HG03025 (cell line): ENCODE results near the gene ALDH5A1.

Experiments
- ATAC-seq: cut with Tn5 transposase; IDR thresholded peaks from one replicate; pipeline ENCODE4 v1.9.1; 2021; ENCODE audit warnings: mild to moderate bottlenecking, moderate library complexity; ENCODE audit not compliant: unreplicated experiment, low FRiP score

Gene ALDH5A1

DNA sequence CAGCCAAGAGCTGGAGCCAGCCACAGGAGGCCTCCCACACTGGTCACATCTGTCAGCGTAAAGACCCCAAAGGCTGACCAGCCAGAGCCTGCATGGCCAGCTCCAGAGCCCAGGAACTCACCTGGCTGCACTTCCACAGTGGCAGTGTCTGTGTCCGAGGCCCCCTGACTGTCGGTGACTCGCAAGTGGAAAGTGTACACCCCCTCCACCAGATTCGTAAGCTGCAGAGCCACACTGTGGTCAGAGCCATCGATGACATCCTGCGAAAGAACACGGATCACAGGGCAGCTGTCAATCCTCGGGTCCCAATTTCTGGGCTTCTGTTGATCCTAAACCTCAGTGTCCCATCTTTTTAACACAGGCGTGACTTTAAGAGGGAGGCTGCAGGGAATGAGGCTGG is 69.3 kb downstream of the ALDH5A1 start:
- no peak for ATAC-seq

DNA sequence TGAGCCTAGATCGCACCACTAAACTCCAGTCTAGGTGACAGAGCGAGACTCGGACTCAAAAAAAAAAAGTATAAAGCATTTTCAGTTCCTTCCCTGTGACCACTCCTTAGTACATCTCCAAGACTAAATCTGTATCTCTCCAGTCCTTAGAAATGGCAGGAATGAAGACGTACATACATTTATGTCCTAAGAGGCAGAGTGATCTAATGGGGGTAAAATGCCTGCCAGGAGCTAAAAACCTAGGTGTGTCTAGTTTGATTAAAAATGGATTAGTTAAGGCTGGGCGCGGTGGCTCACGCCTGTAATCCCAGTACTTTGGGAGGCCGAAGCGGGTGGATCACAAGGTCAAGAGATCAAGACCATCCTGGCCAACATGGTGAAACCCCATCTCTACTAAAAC is 70.4 kb downstream of the ALDH5A1 start:
- ATAC-seq = no peak

DNA sequence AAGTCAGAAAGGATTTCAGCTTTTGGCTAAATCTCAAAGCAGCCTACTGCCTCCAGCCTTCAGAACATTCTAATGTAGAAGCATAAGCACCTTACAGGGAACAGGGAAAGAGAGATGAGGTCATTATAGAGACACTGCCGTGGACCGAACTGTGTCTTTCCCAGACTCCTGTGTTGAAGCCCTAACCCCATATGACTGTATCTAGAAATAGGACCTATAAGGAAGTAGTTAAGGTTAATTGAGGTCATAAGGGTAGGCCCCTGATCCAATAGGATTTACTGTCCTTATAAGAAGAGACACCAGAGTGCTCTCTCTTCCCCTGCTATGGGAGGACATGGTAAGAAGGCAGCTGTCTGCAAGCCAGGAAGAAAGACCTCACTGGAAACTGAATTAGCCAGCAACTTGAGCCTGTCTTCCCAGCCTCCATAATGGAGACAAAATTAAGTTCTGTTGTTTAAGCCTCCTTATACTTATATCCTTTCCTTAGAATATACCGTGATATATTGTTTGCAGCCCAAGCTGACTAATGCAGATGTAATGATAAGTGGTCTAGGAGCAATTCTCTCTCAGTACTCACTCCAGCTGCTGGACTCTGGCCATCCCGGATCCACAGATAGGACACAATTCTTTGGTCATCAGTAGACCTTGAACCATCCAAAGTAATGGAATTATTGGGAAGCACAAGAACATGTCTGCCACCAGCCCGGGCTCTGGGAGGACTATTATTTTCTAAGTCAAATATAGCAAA is 71.4 kb downstream of the ALDH5A1 start:
- no peak for ATAC-seq

DNA sequence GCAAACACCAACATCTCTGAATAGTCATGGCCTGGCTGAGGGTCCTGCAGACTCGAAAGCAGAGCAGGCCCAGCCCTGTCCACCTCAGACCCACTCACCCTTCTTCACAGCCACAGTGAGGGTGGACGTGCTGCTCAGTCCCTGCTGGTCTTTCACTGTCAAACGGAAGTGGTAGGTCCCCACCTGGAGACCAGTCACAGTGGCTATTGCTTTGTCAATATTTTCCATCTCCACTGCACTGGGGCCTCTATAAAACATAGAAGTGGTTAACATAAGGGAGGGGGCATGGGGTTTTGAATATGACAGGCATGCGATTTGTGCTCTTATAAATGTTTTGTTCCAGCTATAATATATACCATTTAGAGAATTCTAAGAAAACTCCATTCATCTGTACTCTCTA is 73.9 kb downstream of the ALDH5A1 start:
- no peak for ATAC-seq

DNA sequence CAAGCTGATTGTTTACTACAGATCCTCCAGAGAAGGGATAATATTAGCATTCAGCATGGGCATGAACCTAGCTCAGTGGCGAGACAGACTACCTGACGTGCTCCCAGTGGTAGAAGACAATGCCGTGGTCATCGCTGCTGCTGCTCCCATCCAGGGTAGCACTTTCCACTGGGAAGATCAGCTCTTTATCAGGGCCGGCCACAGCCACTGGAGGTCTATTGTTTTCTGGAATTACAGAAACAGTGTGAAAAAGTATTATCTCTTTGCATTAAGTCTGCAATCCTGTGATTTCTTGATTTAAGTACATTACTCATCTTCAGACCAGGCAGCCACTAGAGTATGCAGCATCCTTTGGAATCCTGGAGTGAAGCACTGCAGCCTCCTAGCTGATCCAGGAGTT is 75.0 kb downstream of the ALDH5A1 start:
- ATAC-seq = no peak

DNA sequence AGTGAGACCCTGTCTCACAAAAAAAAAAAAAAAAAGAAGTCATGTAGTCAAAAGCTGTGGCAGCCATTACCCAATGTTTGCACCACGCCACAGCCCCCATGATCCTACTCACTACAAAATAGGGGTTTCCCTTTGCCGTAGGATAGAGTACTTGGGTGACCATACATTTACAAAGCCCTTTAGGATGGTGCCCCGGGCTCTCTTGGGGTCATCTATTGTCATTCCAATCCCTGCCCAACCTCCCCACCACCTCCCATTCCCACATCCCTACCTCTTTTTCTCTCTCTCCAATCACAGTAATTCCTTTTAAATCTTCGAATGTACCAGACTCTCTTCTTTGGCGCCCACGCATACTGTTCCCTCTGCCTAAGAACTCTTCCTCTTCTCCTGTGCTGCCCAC is 76.6 kb downstream of the ALDH5A1 start:
- ATAC-seq = no peak

DNA sequence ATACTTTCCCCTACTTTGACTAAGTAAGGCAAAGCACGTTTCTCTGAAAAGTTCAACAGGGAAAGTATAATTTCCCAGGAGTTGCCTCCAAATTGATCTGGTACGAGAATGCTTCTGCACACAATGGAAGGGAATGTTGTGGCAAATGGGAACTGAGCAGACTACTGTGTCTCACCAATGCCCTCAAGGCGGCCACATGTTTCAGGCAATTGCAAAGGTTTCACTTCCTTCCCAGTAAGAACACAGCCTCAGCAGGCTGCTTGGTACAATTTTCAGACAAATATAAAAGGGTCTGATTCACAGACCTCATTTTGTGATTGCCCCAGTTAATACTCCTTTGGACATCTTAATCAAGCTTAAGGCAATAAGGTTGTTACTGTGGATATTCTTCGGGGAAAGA is 80.0 kb downstream of the ALDH5A1 start:
- peak; percentile 71 for ATAC-seq

DNA sequence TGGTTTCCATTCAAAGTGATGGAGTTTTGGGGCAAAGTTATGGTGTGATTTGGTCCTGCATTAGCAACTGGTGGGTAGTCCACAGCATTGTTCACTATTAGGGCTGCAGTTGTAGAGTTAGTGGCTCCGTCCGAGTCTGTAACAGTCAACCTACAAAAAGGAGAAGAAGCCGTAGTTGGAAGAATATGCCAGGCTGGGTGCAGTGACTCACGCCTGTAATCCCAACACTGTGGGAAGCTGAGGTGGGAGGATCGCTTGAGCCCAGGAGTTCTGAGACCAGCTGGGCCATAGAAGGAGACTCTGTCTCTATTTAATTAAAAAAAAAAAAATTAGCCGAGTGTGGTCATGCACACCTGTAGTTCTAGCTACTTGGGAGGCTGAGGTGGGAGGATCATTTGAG is 81.7 kb downstream of the ALDH5A1 start:
- ATAC-seq = no peak

DNA sequence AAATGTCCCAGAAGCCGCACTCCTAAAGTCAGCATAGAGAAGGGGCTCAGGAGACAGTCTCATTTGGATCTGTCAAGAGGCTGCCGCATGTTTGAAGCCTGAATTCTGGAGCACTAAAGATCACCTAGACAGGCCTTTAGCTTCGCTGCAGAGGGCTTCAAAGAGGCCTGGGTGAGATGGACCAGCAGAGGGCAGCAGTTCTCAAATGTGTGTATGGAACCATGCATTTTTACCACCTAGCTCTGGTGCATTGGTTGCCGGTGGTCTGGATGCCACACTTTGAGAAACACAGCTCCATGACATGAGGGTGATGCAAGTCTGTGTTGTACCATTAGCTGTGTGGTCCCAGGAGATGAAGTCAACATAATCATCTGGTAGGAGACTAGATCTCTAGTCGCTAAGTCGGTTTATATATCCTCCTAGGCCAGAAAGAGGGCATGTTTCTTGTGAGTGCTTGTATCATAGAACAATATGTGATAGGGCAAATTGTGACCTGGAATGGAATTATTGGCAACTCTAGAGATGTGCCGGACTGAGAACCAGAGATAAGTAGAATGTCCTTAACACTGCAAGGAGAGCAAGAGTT is 86.4 kb downstream of the ALDH5A1 start:
- ATAC-seq = peak; percentile 63

DNA sequence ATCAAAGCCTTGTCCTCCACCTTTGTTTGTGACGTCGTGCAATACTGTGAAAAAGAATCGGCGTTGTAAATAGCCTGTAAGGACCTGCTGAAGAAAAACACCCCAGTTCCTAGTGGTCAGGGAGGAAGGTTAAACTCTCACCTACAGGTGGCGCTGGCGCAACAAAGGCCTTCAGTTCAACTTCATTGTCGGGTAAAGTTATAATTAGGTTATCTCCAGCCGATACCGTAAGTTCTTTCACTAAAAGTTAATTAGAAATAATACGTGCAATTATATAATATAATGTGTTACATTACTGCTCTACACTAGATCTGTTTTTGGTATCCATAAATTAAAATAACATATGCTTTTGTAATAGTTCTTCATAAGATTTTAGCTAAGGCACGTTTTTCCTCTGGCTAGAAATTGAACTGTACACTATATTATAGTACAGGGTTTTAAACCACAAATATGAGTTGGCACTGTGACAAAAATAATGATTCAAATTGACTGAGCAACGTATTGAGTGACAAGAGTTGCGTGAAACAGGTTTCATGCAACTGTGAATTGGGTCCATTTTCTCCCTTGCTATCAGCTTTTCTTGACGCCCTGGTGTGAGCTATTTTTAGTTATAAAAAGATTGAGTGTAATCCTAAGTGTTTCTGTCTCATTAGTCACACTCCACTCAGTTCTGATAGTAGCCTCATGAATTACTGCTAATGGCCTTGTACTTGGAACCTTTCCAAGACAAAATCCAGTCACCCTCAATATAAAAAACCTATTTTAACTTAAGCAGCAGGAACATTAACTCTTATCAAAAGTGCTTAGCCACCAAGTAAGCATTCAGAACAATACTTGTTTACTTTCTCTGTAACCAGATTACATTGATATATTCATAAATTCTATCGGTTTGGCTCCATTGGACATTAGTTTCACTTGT is 89.0 kb downstream of the ALDH5A1 start:
- no peak for ATAC-seq

DNA sequence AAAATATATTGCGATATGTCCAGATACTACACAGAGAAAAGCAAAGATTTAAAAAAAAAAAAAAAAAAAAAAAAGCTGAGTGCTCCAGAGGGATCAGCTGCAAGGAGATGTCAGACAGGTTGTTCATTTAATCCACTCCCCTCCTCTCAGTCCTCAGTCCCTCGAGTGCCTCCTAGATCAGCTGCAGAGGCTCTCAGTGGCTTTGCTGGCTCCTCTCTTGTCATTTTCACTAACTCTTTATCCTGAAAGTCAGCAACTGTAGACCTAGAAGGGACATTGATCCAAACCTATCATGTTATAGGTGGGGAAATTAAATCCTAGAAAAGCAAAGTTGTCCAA is 89.6 kb downstream of the ALDH5A1 start:
- ATAC-seq = no peak
